HFF-Myc (cell line): ENCODE measurements around the gene KCNE3.

Source experiments
- DNase-seq: peaks from one replicate; pipeline ENCODE4 v3.0.0-alpha.2; 2011; ENCODE audit warnings: low read depth; ENCODE audit errors: extremely low read depth
- H3K4me3 ChIP-seq: replicated peaks from 2 replicates; pipeline ENCODE4 v1.5.1; 2011; ENCODE audit warnings: low read depth, mild to moderate bottlenecking, control low read depth, low read length
- CTCF ChIP-seq: IDR thresholded peaks from 2 replicates; pipeline ENCODE4 v1.5.1; 2012; ENCODE audit warnings: mild to moderate bottlenecking, low read depth, low read length, control low read depth; ENCODE audit errors: missing control alignments

KCNE3 gene

GRCh38 chr11:74412733-74413359 lies 54.5 kb downstream of the KCNE3 start:
- TF ChIP-seq CTCF, result no peak
- no peak overlapping the region for H3K4me3 ChIP-seq
- no peak for DNase-seq

- TF ChIP-seq CTCF, result no peak
- no peak for DNase-seq
- H3K4me3 ChIP-seq, result no peak overlapping the region
Measured at GRCh38 chr11:74412321-74412720, 55.0 kb downstream of the KCNE3 start.

GRCh38 chr11:74409633-74410032 lies 57.7 kb downstream of the KCNE3 start:
- H3K4me3 ChIP-seq, result no peak overlapping the region
- TF ChIP-seq CTCF, result no peak
- DNase-seq, result no peak
